K562 (cell line): ENCODE results near the gene ZCCHC24. TPM values are rescaled to one million over a fixed set of nuclear protein-coding genes. Genes with fewer than 3 reads are reported as not detected.
A peak's percentile ranks its signal among the peaks of the same experiment; 100 is the strongest.

ENCODE experiments used
- BCOR ChIP-seq: fragments of 450-650 bp; IDR thresholded peaks from 2 replicates; pipeline ENCODE4 v1.6.1; 2016
- ESRRB ChIP-seq: fragments of 250-450 bp; sonication (Bioruptor Pico); IDR thresholded peaks from 2 replicates; pipeline ENCODE4 v1.5.0; 2020; ENCODE audit warnings: mild to moderate bottlenecking, moderate library complexity, borderline replicate concordance
- HDAC3 ChIP-seq: fragments of 450-650 bp; IDR thresholded peaks from 2 replicates; pipeline ENCODE4 v1.6.1; 2018; ENCODE audit warnings: borderline replicate concordance, mild to moderate bottlenecking, moderate library complexity; ENCODE audit not compliant: partially characterized antibody
- HMG20B ChIP-seq: fragments of 250-450 bp; sonication (Bioruptor Pico); IDR thresholded peaks from 2 replicates; pipeline ENCODE4 v1.5.0; 2021; ENCODE audit warnings: mild to moderate bottlenecking
- HNRNPH1 ChIP-seq: fragments of 200-400 bp; formaldehyde crosslinking; optimal IDR thresholded peaks from 2 replicates; pipeline ENCODE3; 2017; ENCODE audit warnings: low read depth, mild to moderate bottlenecking, low read length, moderate library complexity
- MAFF ChIP-seq: IDR thresholded peaks from 2 replicates; pipeline ENCODE4 v1.6.1; 2012; ENCODE audit warnings: low read length, improper control_type of control experiment
- MAFG ChIP-seq: fragments of 450-650 bp; conservative IDR thresholded peaks from 2 replicates; pipeline ENCODE4 v1.6.1; 2016; ENCODE audit warnings: missing genetic modification characterization, missing compliant biosample characterization
- MYNN ChIP-seq, 2 experiments: sonication (generic); formaldehyde crosslinking in 1 of 2; IDR thresholded peaks; 2 replicates each; pipeline versions ENCODE4 v1.5.0 to v1.6.1; 2016 to 2020; ENCODE audit warnings: antibody characterized with exemption in 1 of 2, missing genetic modification reagents in 1 of 2
- NELFE ChIP-seq: IDR thresholded peaks from 2 replicates; pipeline ENCODE4 v1.6.1; 2011; ENCODE audit warnings: mild to moderate bottlenecking; ENCODE audit not compliant: insufficient read depth, insufficient read length
- POLR3G ChIP-seq: IDR thresholded peaks from 2 replicates; pipeline ENCODE4 v1.6.1; 2011; ENCODE audit not compliant: insufficient read length, insufficient replicate concordance; ENCODE audit errors: extremely low read depth
- RB1 ChIP-seq: fragments of 450-650 bp; IDR thresholded peaks from 2 replicates; pipeline ENCODE4 v1.6.1; 2017; ENCODE audit warnings: low read depth, mild to moderate bottlenecking
- SP1 ChIP-seq: sonication (generic); formaldehyde crosslinking; IDR thresholded peaks from 2 replicates; pipeline ENCODE4 v1.8.1; 2022; ENCODE audit warnings: mild to moderate bottlenecking, missing genetic modification reagents
- SRSF3 ChIP-seq: fragments of 200-400 bp; formaldehyde crosslinking; IDR thresholded peaks from 2 replicates; pipeline ENCODE4 v1.6.1; 2016; ENCODE audit warnings: mild to moderate bottlenecking, low read length, moderate library complexity; ENCODE audit not compliant: insufficient read depth
- TCF3 ChIP-seq: sonication (generic); formaldehyde crosslinking; IDR thresholded peaks from 2 replicates; pipeline ENCODE4 v1.4.0; 2020; ENCODE audit warnings: mild to moderate bottlenecking, missing genetic modification reagents
- XRCC4 ChIP-seq: IDR thresholded peaks from one replicate; pipeline ENCODE4 v1.6.1; 2011; ENCODE audit not compliant: insufficient read depth, insufficient read length; ENCODE audit errors: extremely low read depth
- ZNF224 ChIP-seq: sonication (generic); formaldehyde crosslinking; IDR thresholded peaks from 2 replicates; pipeline ENCODE4 v1.8.0; 2022; ENCODE audit warnings: mild to moderate bottlenecking, missing genetic modification reagents
- ZNF551 ChIP-seq: fragments of 250-450 bp; sonication (Bioruptor Pico); IDR thresholded peaks from 2 replicates; pipeline ENCODE4 v1.5.0; 2021; ENCODE audit warnings: mild to moderate bottlenecking, moderate library complexity
- polyA plus RNA-seq, 8 experiments: library from polyadenylated mRNA; depleted of rRNA in 4 of 8; stranded (reverse) in 5 of 8; unstranded in 3 of 8; fragments of >200 nt; fragmentation: Nextera tagmentation in 2 of 8; fragmentation: Illumina TruSeq in 1 of 8; extraction: Ambion mirVana in 2 of 8; extraction: Trizol in 1 of 8; gene quantifications; 2 replicates each; pipeline versions ENCODE4 v1.2.1 to v1.2.3, GENCODE V29; 2011 to 2014; ENCODE audit warnings: inconsistent platforms in 1 of 8, missing spikeins in 1 of 8
- total RNA-seq, 7 experiments: library from RNA; depleted of rRNA in 6 of 7; stranded (reverse); fragments of >200 nt in 6 of 7; fragmentation: Illumina TruSeq in 2 of 7; extraction: Trizol in 2 of 7; gene quantifications; 2 replicates each; pipeline versions ENCODE4 v1.2.1 to v1.2.3, GENCODE V29; 2011 to 2021; ENCODE audit warnings: low replicate concordance in 1 of 7
- TF ChIP-seq, protein P1 (sequence below): fragments of 450-650 bp; IDR thresholded peaks from 2 replicates; pipeline ENCODE4 v1.6.1; 2016; ENCODE audit warnings: mild to moderate bottlenecking, moderate library complexity

Gene ZCCHC24
- total and polyA plus RNA-seq, 9 of the 15 experiments (the other 6 are each of a cell fraction or from before 2014, with no cell fraction given): 0.84 to 11.0 (median 4.6) TPM

DNA sequence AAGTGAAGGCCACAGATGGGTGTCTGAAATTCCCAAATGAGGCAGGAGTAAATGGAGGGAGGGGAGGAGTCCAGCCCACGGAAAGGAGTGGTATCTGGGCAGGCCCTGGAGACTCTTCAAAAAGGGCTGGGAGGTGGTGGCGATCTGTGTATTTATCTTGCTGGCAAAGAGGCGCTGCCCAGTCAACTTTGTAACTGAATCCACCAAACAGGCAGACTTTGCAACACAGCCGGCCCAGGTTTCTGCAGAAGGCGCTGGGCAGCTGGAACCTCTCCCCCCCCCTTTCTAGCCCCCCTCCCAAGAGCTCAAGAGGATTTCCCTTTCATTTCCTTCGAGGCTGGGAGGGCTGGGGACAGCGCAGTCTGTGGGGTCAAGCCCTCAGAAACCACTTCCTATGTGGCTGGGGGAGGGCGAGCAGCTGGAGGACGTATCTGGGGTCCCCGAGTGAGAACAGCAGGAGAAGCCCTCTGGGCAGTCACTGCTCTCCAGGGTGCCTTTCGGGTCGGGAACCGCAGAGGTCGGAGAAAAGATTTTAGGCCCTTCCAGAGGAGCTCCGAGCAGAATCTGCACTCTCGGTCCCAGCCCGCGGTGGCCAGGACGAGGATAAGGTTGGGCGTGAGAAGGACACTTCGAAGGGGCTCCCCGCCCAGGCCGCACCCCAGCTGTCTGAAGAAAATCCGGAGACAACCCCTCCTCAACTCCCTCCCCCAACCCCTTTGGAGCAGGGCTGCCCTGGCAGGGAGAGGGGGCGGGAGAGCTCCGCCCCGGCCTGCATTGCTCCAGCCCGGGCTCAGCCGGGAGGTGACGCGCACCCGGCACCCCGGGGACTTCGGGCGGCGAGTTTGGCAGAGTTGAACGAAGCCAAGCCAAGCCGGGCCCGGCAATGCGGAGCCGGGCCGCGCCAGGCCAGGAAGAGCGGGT, 965 bp downstream of the ZCCHC24 start (continued):
- no peak for TF ChIP-seq BCOR
- TF ChIP-seq HMG20B (CRISPR knock-in tag): no peak
- TF ChIP-seq MAFG (tag): no peak
- TF ChIP-seq POLR3G: no peak
- TF ChIP-seq ESRRB (CRISPR knock-in tag): no peak
- TF ChIP-seq HDAC3: no peak
- no peak for TF ChIP-seq XRCC4
- no peak for TF ChIP-seq TCF3 (CRISPR knock-in tag)
- TF ChIP-seq HNRNPH1: no peak
- TF ChIP-seq SRSF3: no peak
- no peak; the same call in 1 of the 2 replicates for TF ChIP-seq SP1 (CRISPR knock-in tag)
- TF ChIP-seq ZNF224 (CRISPR knock-in tag): no peak
- no peak for TF ChIP-seq ZNF551 (CRISPR knock-in tag)
- TF ChIP-seq MYNN (IDR thresholded peaks at IDR 0.05): peak; percentile 18; the same call in 1 of the 2 replicates
- TF ChIP-seq MYNN (CRISPR knock-in tag; IDR thresholded peaks at IDR 0.05): no peak
- TF ChIP-seq, protein P1, sequence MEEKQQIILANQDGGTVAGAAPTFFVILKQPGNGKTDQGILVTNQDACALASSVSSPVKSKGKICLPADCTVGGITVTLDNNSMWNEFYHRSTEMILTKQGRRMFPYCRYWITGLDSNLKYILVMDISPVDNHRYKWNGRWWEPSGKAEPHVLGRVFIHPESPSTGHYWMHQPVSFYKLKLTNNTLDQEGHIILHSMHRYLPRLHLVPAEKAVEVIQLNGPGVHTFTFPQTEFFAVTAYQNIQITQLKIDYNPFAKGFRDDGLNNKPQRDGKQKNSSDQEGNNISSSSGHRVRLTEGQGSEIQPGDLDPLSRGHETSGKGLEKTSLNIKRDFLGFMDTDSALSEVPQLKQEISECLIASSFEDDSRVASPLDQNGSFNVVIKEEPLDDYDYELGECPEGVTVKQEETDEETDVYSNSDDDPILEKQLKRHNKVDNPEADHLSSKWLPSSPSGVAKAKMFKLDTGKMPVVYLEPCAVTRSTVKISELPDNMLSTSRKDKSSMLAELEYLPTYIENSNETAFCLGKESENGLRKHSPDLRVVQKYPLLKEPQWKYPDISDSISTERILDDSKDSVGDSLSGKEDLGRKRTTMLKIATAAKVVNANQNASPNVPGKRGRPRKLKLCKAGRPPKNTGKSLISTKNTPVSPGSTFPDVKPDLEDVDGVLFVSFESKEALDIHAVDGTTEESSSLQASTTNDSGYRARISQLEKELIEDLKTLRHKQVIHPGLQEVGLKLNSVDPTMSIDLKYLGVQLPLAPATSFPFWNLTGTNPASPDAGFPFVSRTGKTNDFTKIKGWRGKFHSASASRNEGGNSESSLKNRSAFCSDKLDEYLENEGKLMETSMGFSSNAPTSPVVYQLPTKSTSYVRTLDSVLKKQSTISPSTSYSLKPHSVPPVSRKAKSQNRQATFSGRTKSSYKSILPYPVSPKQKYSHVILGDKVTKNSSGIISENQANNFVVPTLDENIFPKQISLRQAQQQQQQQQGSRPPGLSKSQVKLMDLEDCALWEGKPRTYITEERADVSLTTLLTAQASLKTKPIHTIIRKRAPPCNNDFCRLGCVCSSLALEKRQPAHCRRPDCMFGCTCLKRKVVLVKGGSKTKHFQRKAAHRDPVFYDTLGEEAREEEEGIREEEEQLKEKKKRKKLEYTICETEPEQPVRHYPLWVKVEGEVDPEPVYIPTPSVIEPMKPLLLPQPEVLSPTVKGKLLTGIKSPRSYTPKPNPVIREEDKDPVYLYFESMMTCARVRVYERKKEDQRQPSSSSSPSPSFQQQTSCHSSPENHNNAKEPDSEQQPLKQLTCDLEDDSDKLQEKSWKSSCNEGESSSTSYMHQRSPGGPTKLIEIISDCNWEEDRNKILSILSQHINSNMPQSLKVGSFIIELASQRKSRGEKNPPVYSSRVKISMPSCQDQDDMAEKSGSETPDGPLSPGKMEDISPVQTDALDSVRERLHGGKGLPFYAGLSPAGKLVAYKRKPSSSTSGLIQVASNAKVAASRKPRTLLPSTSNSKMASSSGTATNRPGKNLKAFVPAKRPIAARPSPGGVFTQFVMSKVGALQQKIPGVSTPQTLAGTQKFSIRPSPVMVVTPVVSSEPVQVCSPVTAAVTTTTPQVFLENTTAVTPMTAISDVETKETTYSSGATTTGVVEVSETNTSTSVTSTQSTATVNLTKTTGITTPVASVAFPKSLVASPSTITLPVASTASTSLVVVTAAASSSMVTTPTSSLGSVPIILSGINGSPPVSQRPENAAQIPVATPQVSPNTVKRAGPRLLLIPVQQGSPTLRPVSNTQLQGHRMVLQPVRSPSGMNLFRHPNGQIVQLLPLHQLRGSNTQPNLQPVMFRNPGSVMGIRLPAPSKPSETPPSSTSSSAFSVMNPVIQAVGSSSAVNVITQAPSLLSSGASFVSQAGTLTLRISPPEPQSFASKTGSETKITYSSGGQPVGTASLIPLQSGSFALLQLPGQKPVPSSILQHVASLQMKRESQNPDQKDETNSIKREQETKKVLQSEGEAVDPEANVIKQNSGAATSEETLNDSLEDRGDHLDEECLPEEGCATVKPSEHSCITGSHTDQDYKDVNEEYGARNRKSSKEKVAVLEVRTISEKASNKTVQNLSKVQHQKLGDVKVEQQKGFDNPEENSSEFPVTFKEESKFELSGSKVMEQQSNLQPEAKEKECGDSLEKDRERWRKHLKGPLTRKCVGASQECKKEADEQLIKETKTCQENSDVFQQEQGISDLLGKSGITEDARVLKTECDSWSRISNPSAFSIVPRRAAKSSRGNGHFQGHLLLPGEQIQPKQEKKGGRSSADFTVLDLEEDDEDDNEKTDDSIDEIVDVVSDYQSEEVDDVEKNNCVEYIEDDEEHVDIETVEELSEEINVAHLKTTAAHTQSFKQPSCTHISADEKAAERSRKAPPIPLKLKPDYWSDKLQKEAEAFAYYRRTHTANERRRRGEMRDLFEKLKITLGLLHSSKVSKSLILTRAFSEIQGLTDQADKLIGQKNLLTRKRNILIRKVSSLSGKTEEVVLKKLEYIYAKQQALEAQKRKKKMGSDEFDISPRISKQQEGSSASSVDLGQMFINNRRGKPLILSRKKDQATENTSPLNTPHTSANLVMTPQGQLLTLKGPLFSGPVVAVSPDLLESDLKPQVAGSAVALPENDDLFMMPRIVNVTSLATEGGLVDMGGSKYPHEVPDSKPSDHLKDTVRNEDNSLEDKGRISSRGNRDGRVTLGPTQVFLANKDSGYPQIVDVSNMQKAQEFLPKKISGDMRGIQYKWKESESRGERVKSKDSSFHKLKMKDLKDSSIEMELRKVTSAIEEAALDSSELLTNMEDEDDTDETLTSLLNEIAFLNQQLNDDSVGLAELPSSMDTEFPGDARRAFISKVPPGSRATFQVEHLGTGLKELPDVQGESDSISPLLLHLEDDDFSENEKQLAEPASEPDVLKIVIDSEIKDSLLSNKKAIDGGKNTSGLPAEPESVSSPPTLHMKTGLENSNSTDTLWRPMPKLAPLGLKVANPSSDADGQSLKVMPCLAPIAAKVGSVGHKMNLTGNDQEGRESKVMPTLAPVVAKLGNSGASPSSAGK: no peak
- TF ChIP-seq MAFF: no peak
- TF ChIP-seq NELFE: no peak
- TF ChIP-seq RB1: peak; percentile 38; the same call in 1 of the 2 replicates
